Gastroesophageal sphincter (tissue), 4 donors: ENCODE data around the gene SLC9A4. TPM values are rescaled to one million over a fixed set of nuclear protein-coding genes. Genes with fewer than 3 reads are reported as not detected.

Experiments used
- ATAC-seq: fragments of 150-250 bp; one replicate; pipeline ENCODE4 v1.9.1; 2016; ENCODE audit warnings: mild to moderate bottlenecking, moderate library complexity
- H3K27ac ChIP-seq, 4 donors: fragments of 200-600 bp; sonication (generic) in 3 of 4; 1 replicate in 3 of 4; 2 replicates in 1 of 4; pipeline ENCODE4 v1.5.1; 2016 to 2019
- H3K27me3 ChIP-seq: fragments of 200-600 bp; sonication (generic); one replicate; pipeline ENCODE4 v1.5.1; 2019
- H3K36me3 ChIP-seq, 2 donors: fragments of 200-600 bp; sonication (generic); one replicate each; pipeline ENCODE4 v1.5.1; 2019; ENCODE audit warnings: control low read depth in 1 of 2
- H3K4me1 ChIP-seq, 3 donors: fragments of 200-600 bp; sonication (generic); 1 replicate in 2 of 3; 2 replicates in 1 of 3; pipeline ENCODE4 v1.5.1; 2016 to 2019; ENCODE audit warnings: control low read depth in 2 of 3
- H3K4me3 ChIP-seq, 2 donors: fragments of 200-600 bp; sonication (generic); one replicate each; pipeline ENCODE4 v1.5.1; 2019; ENCODE audit warnings: mild to moderate bottlenecking in 1 of 2, moderate library complexity in 1 of 2
- H3K9me3 ChIP-seq, 3 donors: fragments of 200-600 bp; sonication (generic); one replicate each; pipeline ENCODE4 v1.5.1; 2017 to 2019; ENCODE audit warnings: control low read depth in 2 of 3
- EP300 ChIP-seq: sonication (generic); formaldehyde crosslinking; IDR thresholded peaks from one replicate; pipeline ENCODE4 v1.6.1; 2017; ENCODE audit warnings: antibody characterized with exemption, mild to moderate bottlenecking
- POLR2A ChIP-seq, 2 donors: fragments of 450-650 bp; IDR thresholded peaks; one replicate each; pipeline ENCODE4 v1.6.1; 2017; ENCODE audit warnings: antibody characterized with exemption in 2 of 2, mild to moderate bottlenecking in 2 of 2, moderate library complexity in 1 of 2
- POLR2AphosphoS5 ChIP-seq: sonication (generic); formaldehyde crosslinking; IDR thresholded peaks from one replicate; pipeline ENCODE4 v1.6.1; 2017; ENCODE audit warnings: antibody characterized with exemption
- WGBS, 2 donors: methylation state at CpG; one replicate each; pipeline ENCODE4 v1.1.5; 2018; ENCODE audit warnings: low coverage in 1 of 2; 5-methylcytosine and 5-hydroxymethylcytosine counted together
- total RNA-seq, 4 donors: library from RNA; depleted of rRNA; stranded (reverse); fragments of >200 nt; gene quantifications; one replicate each; pipeline ENCODE4 v1.1.0, GENCODE V29; 2016
- TF ChIP-seq, protein P1 (sequence below), 4 experiments: fragments of 200-600 bp in 2 of 4; fragments of 450-650 bp in 2 of 4; sonication (generic) in 1 of 4; IDR thresholded peaks; one replicate each; pipeline ENCODE4 v1.5.1; 2017 to 2019; ENCODE audit warnings: antibody characterized with exemption in 4 of 4, mild to moderate bottlenecking in 2 of 4, moderate library complexity in 2 of 4

Gene SLC9A4
- total RNA-seq, 4 donors from 2014 or later: 0.22 TPM; not detected in 3

- H3K36me3 ChIP-seq: no peaks in the 10 kb centered on the region
- no peak for TF ChIP-seq EP300
- no peak for TF ChIP-seq POLR2AphosphoS5
- TF ChIP-seq, protein P1, sequence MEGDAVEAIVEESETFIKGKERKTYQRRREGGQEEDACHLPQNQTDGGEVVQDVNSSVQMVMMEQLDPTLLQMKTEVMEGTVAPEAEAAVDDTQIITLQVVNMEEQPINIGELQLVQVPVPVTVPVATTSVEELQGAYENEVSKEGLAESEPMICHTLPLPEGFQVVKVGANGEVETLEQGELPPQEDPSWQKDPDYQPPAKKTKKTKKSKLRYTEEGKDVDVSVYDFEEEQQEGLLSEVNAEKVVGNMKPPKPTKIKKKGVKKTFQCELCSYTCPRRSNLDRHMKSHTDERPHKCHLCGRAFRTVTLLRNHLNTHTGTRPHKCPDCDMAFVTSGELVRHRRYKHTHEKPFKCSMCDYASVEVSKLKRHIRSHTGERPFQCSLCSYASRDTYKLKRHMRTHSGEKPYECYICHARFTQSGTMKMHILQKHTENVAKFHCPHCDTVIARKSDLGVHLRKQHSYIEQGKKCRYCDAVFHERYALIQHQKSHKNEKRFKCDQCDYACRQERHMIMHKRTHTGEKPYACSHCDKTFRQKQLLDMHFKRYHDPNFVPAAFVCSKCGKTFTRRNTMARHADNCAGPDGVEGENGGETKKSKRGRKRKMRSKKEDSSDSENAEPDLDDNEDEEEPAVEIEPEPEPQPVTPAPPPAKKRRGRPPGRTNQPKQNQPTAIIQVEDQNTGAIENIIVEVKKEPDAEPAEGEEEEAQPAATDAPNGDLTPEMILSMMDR (IDR thresholded peaks at IDR 0.05): no peak
- TF ChIP-seq POLR2A (IDR thresholded peaks at IDR 0.05): no peak
- no peaks in the 10 kb centered on the region for H3K4me1 ChIP-seq
- peaks cover 5% of the 10 kb centered on the region for H3K27me3 ChIP-seq
- 66 to 67% methylated on average over 2 of the region's 2 CpGs for WGBS, 2 donors
- no peak overlapping the region for H3K4me3 ChIP-seq
- H3K9me3 ChIP-seq: no peaks in the 10 kb centered on the region
- no peak overlapping the region for H3K27ac ChIP-seq
- no peak for ATAC-seq
These were observed 37.3 kb upstream of the SLC9A4 start for GRCh38 chr2:102435741-102436140.

DNA sequence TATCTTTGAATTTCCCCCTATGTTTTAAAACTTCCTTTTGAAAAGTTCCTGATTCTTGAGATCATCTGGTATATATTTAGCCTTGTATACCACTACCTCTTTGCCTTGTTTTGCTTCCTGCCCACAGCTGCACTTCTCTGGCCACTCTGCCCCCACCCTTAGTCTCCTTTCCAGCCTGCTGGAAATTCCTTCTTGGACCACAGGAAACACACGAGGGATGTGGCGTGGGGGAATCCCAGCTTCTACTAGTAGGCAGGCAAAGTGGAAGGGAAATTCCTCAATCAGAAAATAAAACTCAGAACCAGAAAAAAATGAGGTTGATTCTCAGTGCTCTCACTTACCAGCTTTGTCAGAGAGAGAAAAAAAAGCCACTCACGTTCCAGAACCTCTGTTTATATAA lies 36.7 kb upstream of the SLC9A4 start:
- Histone ChIP-seq H3K4me3 (no peak overlapping the region), H3K36me3 (no peaks in the 10 kb centered on the region), H3K27me3 (peaks cover 9% of the 10 kb centered on the region), H3K27ac (no peak overlapping the region), H3K4me1 (no peaks in the 10 kb centered on the region), H3K9me3 (no peaks in the 10 kb centered on the region)
- WGBS, 2 donors: 17 to 19% methylated on average over 1 to 2 of the region's 3 CpGs
- TF ChIP-seq EP300: no peak
- TF ChIP-seq, protein P1 (IDR thresholded peaks at IDR 0.05): no peak
- TF ChIP-seq POLR2A (IDR thresholded peaks at IDR 0.05): no peak
- no peak for TF ChIP-seq POLR2AphosphoS5
- ATAC-seq: no peak

DNA sequence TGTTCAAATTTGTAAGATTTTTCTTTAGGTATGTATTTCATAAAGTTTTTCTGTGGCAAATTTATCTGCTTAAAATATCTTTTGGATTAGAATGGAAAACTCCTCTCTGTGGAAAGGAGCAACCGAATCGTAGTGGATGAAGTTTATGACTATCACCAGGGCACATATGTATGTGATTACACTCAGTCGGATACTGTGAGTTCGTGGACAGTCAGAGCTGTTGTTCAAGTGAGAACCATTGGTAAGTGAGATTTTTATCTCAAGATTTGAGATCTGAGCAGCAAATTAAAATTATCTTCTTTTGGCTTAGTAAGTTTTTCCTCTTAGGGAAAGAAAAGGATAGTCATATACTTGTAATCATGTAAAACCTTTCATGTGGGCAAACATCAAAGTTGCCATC lies 35.9 kb upstream of the SLC9A4 start:
- Histone ChIP-seq H3K27ac (no peak overlapping the region), H3K27me3 (peaks cover 10% of the 10 kb centered on the region), H3K4me1 (no peaks in the 10 kb centered on the region), H3K4me3 (no peak overlapping the region), H3K36me3 (no peaks in the 10 kb centered on the region), H3K9me3 (no peaks in the 10 kb centered on the region)
- no peak for ATAC-seq
- WGBS, 2 donors: 63 to 78% methylated on average over 2 to 4 of the region's 4 CpGs
- TF ChIP-seq EP300 (no peak), POLR2AphosphoS5 (no peak), POLR2A (IDR thresholded peaks at IDR 0.05) (no peak)
- TF ChIP-seq, protein P1 (IDR thresholded peaks at IDR 0.05): no peak

GRCh38 chr2:102438111-102438510 lies 34.9 kb upstream of the SLC9A4 start:
- peaks cover 6% of the 10 kb centered on the region for H3K27me3 ChIP-seq
- no peak overlapping the region for H3K27ac ChIP-seq
- 78 to 95% methylated on average over 3 of the region's 3 CpGs for WGBS, 2 donors
- no peak overlapping the region for H3K4me3 ChIP-seq
- no peaks in the 10 kb centered on the region for H3K9me3 ChIP-seq
- no peaks in the 10 kb centered on the region for H3K4me1 ChIP-seq
- no peak for ATAC-seq
- no peaks in the 10 kb centered on the region for H3K36me3 ChIP-seq
- no peak for TF ChIP-seq EP300
- TF ChIP-seq, protein P1 (IDR thresholded peaks at IDR 0.05): no peak
- no peak for TF ChIP-seq POLR2AphosphoS5
- TF ChIP-seq POLR2A (IDR thresholded peaks at IDR 0.05): no peak

- Histone ChIP-seq H3K27me3 (peaks cover 6% of the 10 kb centered on the region), H3K4me1 (no peaks in the 10 kb centered on the region), H3K36me3 (no peaks in the 10 kb centered on the region), H3K9me3 (no peaks in the 10 kb centered on the region), H3K4me3 (no peak overlapping the region), H3K27ac (no peak overlapping the region)
- ATAC-seq: no peak
- 94 to 100% methylated on average over 1 to 2 of the region's 2 CpGs for WGBS, 2 donors
- TF ChIP-seq POLR2AphosphoS5: no peak
These were observed 34.4 kb upstream of the SLC9A4 start for GRCh38 chr2:102438578-102438977.
